Measurements from ENCODE around the gene GPER1. TPM values are rescaled to one million over a fixed set of nuclear protein-coding genes. Genes with fewer than 3 reads are reported as not detected.

GPER1 gene
- total RNA-seq, 1 experiment from 2014 or later = 4.9 TPM

DNA sequence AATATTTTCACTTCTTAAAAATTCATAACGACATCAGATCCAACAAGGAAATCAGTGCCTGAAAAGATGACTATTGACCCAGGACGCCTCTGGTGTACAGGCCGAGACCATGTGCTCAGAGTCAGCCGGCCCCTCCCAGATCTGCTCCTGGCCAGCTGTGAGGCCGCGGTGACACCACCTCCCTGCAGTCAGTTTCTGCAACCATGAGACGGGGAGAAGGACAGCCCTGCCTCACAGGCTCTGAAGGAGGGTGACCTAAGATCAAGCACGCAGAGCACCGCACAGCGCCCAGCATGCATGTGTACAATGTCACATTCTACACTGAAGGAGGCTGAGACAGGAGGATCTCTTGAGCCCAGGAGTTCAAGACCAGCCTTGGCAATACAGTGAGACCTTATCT lies 2.6 kb upstream of the GPER1 start:
- ChIA-PET POLR2A (ENCODE audit: unreplicated experiment) (no interaction called here), CTCF (no interaction called here)
- Histone ChIP-seq H3K4me3 (ENCODE audit: low read length) (no peak overlapping the region), H3K79me2 (ENCODE audit: low read length) (peaks cover 5% of the 10 kb centered on the region), H3K9me3 (ENCODE audit: low read length) (no peaks in the 10 kb centered on the region), H3K36me3 (ENCODE audit: low read depth, low read length) (no peaks in the 10 kb centered on the region), H3K27me3 (ENCODE audit: low read length) (no peaks in the 10 kb centered on the region), H3K27ac (ENCODE audit: low read length) (no peak overlapping the region), H3K9me2 (replicated peaks; ENCODE audit: low read length) (no peaks in the 10 kb centered on the region), H3K4me2 (ENCODE audit: low read length) (no peak overlapping the region), H2AFZ (ENCODE audit: low read length) (no peak overlapping the region), H3F3A (ENCODE audit: low read length, unreplicated experiment) (no peaks in the 10 kb centered on the region), H4K20me1 (ENCODE audit: low read length) (no peaks in the 10 kb centered on the region), H3K4me1 (ENCODE audit: insufficient read depth, low read length) (peaks cover 31% of the 10 kb centered on the region), H3K9ac (ENCODE audit: low read length) (no peak overlapping the region)
- no peak for DNase-seq
- no peak for ATAC-seq
- intact Hi-C loops (cut with micrococcal nuclease) = loop anchor here (5.0 kb wide), 1 partner anchor 92 kb away; no protein-coding TSS in a partner anchor
- BruUV-seq (replicated peaks) = no TSS peak
- TF ChIP-seq EZH2phosphoT487 (IDR thresholded peaks at IDR 0.05; ENCODE audit: borderline replicate concordance, low read length) (no peak), EZH2 (IDR thresholded peaks at IDR 0.05; ENCODE audit: low read length, unreplicated experiment) (no peak)
- TF ChIP-seq, protein P1, sequence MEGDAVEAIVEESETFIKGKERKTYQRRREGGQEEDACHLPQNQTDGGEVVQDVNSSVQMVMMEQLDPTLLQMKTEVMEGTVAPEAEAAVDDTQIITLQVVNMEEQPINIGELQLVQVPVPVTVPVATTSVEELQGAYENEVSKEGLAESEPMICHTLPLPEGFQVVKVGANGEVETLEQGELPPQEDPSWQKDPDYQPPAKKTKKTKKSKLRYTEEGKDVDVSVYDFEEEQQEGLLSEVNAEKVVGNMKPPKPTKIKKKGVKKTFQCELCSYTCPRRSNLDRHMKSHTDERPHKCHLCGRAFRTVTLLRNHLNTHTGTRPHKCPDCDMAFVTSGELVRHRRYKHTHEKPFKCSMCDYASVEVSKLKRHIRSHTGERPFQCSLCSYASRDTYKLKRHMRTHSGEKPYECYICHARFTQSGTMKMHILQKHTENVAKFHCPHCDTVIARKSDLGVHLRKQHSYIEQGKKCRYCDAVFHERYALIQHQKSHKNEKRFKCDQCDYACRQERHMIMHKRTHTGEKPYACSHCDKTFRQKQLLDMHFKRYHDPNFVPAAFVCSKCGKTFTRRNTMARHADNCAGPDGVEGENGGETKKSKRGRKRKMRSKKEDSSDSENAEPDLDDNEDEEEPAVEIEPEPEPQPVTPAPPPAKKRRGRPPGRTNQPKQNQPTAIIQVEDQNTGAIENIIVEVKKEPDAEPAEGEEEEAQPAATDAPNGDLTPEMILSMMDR (conservative IDR thresholded peaks at IDR 0.05; ENCODE audit: low read depth, low read length) = no peak

DNA sequence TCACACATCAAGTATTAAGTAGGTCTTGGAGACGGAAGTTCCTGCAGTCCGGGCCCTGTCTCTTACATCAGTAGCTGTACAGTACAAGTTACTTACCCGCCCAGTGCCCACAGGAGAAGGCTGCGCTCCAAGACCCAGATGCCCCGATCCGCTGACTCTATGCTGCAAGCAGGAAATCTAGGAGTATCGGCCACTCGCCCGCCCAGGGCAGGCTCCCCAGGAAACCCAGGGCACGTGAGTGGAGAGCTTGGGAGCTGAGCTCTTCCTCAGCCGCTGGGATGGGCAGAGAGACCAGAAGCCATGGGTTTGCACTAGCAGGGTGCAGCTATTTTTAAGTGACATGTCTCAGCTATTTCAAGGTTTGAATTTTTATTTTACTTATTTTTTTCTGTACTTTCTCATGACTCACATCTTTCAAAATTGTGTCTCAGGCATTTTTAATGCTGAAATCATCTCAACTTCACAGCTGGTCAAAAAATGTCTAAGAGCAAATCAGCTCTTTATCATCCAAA lies 1.9 kb upstream of the GPER1 start:
- H3K4me1 ChIP-seq (ENCODE audit: insufficient read depth, low read length) = peaks cover 31% of the 10 kb centered on the region
- no peaks in the 10 kb centered on the region for H3K9me2 ChIP-seq (replicated peaks; ENCODE audit: low read length)
- no peak overlapping the region for H2AFZ ChIP-seq (ENCODE audit: low read length)
- TF ChIP-seq, protein P1 (conservative IDR thresholded peaks at IDR 0.05; ENCODE audit: low read depth, low read length) = no peak
- TF ChIP-seq EZH2 (IDR thresholded peaks at IDR 0.05; ENCODE audit: low read length, unreplicated experiment) = no peak
- no peak for TF ChIP-seq EZH2phosphoT487 (IDR thresholded peaks at IDR 0.05; ENCODE audit: borderline replicate concordance, low read length)
- H3K9me3 ChIP-seq (ENCODE audit: low read length) = no peaks in the 10 kb centered on the region
- H3K4me3 ChIP-seq (ENCODE audit: low read length) = no peak overlapping the region
- no peak overlapping the region; the same call in 1 of the 2 replicates for H3K9ac ChIP-seq (ENCODE audit: low read length)
- ChIA-PET CTCF (interaction anchor here (0.5 to 0.9 kb wide), 6 partner anchors 10 to 91 kb away, joined by 3 to 15 read pairs (median 6); no protein-coding TSS in a partner anchor), POLR2A (ENCODE audit: unreplicated experiment) (no interaction called here)
- DNase-seq (peak; percentile 7), ATAC-seq (no peak)
- intact Hi-C loops (cut with micrococcal nuclease) = loop anchor here (2.0 to 5.0 kb wide), 2 partner anchors 59 to 91 kb away; no protein-coding TSS in a partner anchor
- H3K27ac ChIP-seq (ENCODE audit: low read length) = no peak overlapping the region
- H3K79me2 ChIP-seq (ENCODE audit: low read length) = peaks cover 5% of the 10 kb centered on the region
- H3K4me2 ChIP-seq (ENCODE audit: low read length) = peak overlapping the region; percentile 88
- no peaks in the 10 kb centered on the region for H3K27me3 ChIP-seq (ENCODE audit: low read length)
- no TSS peak for BruUV-seq (replicated peaks)
- no peaks in the 10 kb centered on the region for H3F3A ChIP-seq (ENCODE audit: low read length, unreplicated experiment)
- H4K20me1 ChIP-seq (ENCODE audit: low read length) = no peaks in the 10 kb centered on the region
- H3K36me3 ChIP-seq (ENCODE audit: low read depth, low read length) = no peaks in the 10 kb centered on the region

All from PC-3 (cell line).